Thoracic aorta (tissue), 2 donors: ENCODE data around the gene DCTN1. TPM values are rescaled to one million over a fixed set of nuclear protein-coding genes. Genes with fewer than 3 reads are reported as not detected.
"Not testable (repeated sequence)": the region's sequence is repeated elsewhere in the genome, so short reads cannot be mapped to it uniquely, and the experiment has no call there.

ENCODE experiments used
- ATAC-seq: fragments of 150-250 bp; one replicate; pipeline ENCODE4 v1.8.0; 2017; ENCODE audit warnings: low read depth; ENCODE audit not compliant: insufficient number of reproducible peaks, low FRiP score
- DNase-seq: peaks from one replicate; pipeline ENCODE4 v3.0.0-alpha.2; 2020; ENCODE audit warnings: low spot score
- H3K27ac ChIP-seq, 2 donors: fragments of 200-600 bp; sonication (generic); 1 replicate in 1 of 2; 2 replicates in 1 of 2; pipeline ENCODE4 v1.5.1; 2016; ENCODE audit warnings: mild to moderate bottlenecking in 2 of 2, moderate library complexity in 2 of 2
- H3K27me3 ChIP-seq: fragments of 200-600 bp; sonication (generic); replicated peaks from 2 replicates; pipeline ENCODE4 v1.6.0; 2016; ENCODE audit warnings: mild to moderate bottlenecking; ENCODE audit not compliant: insufficient read depth
- H3K36me3 ChIP-seq: fragments of 200-600 bp; sonication (generic); one replicate; pipeline ENCODE4 v1.5.1; 2016
- H3K4me1 ChIP-seq, 2 donors: fragments of 200-600 bp; sonication (generic); 1 replicate in 1 of 2; 2 replicates in 1 of 2; pipeline versions ENCODE4 v1.5.1 to v1.6.0; 2016; ENCODE audit warnings: low read depth in 2 of 2, mild to moderate bottlenecking in 1 of 2; ENCODE audit not compliant: control insufficient read depth in 1 of 2
- H3K4me3 ChIP-seq: fragments of 200-600 bp; sonication (generic); 2 replicates; pipeline ENCODE4 v1.5.1; 2016; ENCODE audit warnings: mild to moderate bottlenecking
- H3K9me3 ChIP-seq: fragments of 200-600 bp; sonication (generic); 2 replicates; pipeline ENCODE4 v1.5.1; 2016
- total RNA-seq, 2 donors: library from RNA; depleted of rRNA; stranded (reverse); fragments of >200 nt; gene quantifications; one replicate each; pipeline versions ENCODE4 v1.1.0 to v1.2.3, GENCODE V29; 2016
- TF ChIP-seq, protein P1 (sequence below): fragments of 200-600 bp; sonication (generic); IDR thresholded peaks from one replicate; pipeline ENCODE4 v1.5.1; 2019; ENCODE audit warnings: antibody characterized with exemption

Gene DCTN1
- total RNA-seq, 2 donors from 2014 or later = 123 to 332 TPM

DNA sequence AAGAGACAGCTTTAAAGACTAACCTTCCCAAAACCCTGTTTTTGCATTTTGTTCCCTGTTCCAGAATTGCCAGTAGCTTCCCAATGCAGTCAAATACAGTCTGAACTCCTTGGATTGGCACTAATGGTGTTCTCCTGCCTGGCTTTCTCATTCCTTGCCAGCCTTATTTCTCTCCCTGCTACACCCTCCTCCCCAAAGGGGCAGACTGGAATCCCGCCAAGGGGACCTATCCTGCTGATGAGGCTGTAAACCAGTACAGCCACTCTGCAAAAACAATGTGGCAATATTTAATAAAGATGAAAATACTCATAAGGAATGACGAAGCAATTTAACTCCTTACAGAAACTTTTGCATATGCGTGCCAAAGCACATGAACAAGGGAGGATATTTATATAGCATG lies 32.4 kb downstream of the DCTN1 start:
- Histone ChIP-seq H3K4me1 (no peaks in the 10 kb centered on the region), H3K36me3 (no peaks in the 10 kb centered on the region), H3K9me3 (no peaks in the 10 kb centered on the region), H3K27me3 (no peaks in the 10 kb centered on the region), H3K4me3 (no peak overlapping the region), H3K27ac (no peak overlapping the region)
- DNase-seq = no peak
- TF ChIP-seq, protein P1, sequence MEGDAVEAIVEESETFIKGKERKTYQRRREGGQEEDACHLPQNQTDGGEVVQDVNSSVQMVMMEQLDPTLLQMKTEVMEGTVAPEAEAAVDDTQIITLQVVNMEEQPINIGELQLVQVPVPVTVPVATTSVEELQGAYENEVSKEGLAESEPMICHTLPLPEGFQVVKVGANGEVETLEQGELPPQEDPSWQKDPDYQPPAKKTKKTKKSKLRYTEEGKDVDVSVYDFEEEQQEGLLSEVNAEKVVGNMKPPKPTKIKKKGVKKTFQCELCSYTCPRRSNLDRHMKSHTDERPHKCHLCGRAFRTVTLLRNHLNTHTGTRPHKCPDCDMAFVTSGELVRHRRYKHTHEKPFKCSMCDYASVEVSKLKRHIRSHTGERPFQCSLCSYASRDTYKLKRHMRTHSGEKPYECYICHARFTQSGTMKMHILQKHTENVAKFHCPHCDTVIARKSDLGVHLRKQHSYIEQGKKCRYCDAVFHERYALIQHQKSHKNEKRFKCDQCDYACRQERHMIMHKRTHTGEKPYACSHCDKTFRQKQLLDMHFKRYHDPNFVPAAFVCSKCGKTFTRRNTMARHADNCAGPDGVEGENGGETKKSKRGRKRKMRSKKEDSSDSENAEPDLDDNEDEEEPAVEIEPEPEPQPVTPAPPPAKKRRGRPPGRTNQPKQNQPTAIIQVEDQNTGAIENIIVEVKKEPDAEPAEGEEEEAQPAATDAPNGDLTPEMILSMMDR = no peak
- no peak for ATAC-seq

DNA sequence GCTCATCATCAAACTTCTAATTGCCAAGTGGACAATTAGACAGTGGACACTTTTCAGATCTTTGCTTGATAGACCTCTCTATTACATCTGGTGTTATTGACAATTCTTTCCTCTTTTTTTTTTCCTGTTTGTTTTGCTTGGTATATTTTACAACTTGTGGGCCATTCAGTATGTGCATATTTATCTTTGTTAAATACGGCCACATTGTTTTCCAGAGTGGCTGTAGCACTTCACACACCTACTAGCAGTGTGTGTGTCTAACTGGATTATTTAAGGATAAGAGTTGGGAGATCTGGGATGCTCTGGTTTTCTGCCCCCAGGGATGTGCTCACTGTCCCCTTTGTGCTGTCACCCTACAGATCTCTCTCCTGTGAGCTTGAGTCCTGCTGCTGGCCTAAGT lies 32.8 kb downstream of the DCTN1 start:
- no peaks in the 10 kb centered on the region for H3K9me3 ChIP-seq
- no peaks in the 10 kb centered on the region for H3K36me3 ChIP-seq
- DNase-seq = no peak
- TF ChIP-seq, protein P1 = no peak
- H3K27me3 ChIP-seq = no peaks in the 10 kb centered on the region
- H3K27ac ChIP-seq = no peak overlapping the region
- no peak for ATAC-seq
- H3K4me1 ChIP-seq = no peaks in the 10 kb centered on the region
- H3K4me3 ChIP-seq = no peak overlapping the region

DNA sequence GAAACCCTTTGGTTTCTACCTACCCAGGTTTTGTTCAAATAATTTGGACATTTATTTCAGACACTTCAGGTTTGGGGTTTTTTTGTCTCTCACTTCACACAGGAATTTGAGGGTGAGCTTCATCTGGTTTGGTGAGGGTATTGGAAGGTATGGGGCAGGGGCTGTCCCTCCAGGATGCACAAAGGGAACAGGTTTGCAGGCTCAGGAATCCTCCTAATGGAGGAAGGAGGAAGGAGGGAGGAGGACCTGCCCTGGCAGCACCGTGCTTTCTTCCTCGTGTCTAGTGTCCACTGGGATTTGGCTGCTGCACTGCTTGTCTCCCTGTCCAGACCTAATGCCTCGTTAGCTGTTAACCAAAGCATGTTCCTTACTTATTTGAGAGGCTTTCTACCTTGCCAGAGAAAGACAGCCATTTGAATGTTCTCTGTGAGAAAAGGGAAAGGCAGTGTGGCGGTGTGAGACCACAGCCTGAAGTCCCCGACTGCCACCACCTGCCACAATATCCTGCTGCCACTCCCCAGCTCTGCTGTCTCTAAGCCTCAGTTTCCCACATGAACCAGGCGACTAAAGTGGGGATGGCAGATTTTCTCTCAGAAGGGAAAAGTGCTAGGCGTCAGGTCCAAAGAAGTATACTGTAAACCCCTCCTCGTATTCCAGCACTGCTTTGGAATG lies 34.7 kb downstream of the DCTN1 start:
- H3K27me3 ChIP-seq = no peaks in the 10 kb centered on the region
- H3K4me3 ChIP-seq = no peak overlapping the region
- no peaks in the 10 kb centered on the region for H3K4me1 ChIP-seq
- DNase-seq (no peak), ATAC-seq (no peak)
- no peak overlapping the region for H3K27ac ChIP-seq
- TF ChIP-seq, protein P1 = no peak
- no peaks in the 10 kb centered on the region for H3K36me3 ChIP-seq
- no peaks in the 10 kb centered on the region for H3K9me3 ChIP-seq

DNA sequence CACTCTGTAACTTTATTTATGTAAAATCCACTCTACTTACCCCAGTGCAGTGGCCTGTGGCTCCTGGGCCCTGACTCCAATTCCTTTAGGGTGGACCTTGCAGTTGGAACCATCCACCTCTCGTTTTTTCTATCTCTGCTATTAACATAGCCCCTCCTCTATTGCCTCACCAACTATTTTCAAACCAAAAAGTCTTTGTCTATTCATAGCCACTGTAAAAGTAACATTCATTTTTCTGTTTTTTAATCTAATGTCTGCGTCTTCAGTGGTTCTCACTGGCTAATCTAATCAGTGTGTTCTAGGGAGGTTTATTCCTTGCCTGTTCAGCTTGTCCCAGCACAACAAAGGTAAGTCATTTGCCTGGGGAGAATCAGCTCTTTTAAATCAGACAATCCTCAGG lies 36.8 kb downstream of the DCTN1 start, which contains the start of gene SLC4A5:
Gene SLC4A5 (minus strand): TSS at position 101 of the 400 bp plus-strand sequence. CDS start 28,393 bp downstream, outside the sequence.
- DNase-seq = no peak
- Histone ChIP-seq H3K27me3 (no peaks in the 10 kb centered on the region), H3K36me3 (no peaks in the 10 kb centered on the region), H3K9me3 (no peaks in the 10 kb centered on the region), H3K27ac (no peak within 1 kb of the TSS), H3K4me1 (no peaks in the 10 kb centered on the region), H3K4me3 (no peak within 1 kb of the TSS)
- ATAC-seq = no peak
- TF ChIP-seq, protein P1 = no peak

DNA sequence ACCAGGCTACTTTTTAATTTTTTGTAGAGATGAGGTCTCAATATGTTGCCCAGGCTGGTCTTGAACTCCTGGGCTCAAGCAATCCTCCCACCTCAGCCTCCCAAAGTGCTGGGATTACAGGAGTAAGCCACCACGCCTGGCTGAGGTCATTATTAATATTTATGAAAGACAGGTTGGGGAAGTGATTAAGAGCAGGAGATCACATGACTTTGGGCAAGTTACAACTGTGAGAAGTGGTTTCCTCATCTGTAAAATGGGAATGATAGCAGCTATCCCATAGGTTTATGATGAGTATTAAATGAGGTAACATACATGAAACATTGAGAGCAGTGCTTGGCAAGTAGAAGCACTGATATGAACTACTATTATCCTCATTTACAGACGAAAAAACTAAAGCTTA lies 43.9 kb downstream of the DCTN1 start:
- not testable (repeated sequence) for H3K27ac ChIP-seq, H3K9me3 ChIP-seq, H3K36me3 ChIP-seq, DNase-seq, ATAC-seq, H3K4me1 ChIP-seq, H3K4me3 ChIP-seq, H3K27me3 ChIP-seq

DNA sequence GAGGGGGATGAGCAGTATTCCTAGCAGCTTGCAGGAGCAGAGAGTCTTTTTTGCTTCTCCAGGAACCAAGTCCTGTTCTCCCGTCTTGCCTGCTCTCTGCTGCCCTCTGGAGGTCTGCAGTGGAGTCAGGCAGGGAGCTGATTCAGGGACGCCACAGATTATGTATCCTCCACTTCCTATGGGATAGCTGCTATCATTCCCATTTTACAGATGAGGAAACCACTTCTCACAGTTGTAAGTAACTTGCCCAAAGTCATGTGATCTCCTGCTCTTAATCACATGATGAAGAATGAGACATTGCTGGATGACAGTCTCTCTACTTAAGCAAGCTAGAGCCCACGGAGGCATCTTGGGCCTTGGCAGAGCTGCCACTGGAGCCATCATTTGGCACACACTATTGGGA lies 45.2 kb downstream of the DCTN1 start:
- H3K27me3 ChIP-seq = no peaks in the 10 kb centered on the region
- H3K36me3 ChIP-seq = peaks cover under 1% of the 10 kb centered on the region
- H3K9me3 ChIP-seq = no peaks in the 10 kb centered on the region
- H3K4me3 ChIP-seq = no peak overlapping the region
- TF ChIP-seq, protein P1 = peak; percentile 88
- no peaks in the 10 kb centered on the region for H3K4me1 ChIP-seq
- peak; percentile 6 for DNase-seq
- no peak overlapping the region for H3K27ac ChIP-seq
- no peak for ATAC-seq
